GM19468 (cell line): ENCODE data around the gene ZNF385B.
"Not testable (repeated sequence)": the region's sequence is repeated elsewhere in the genome, so short reads cannot be mapped to it uniquely, and the experiment has no call there.

Experiments
- ATAC-seq: cut with Tn5 transposase; IDR thresholded peaks from one replicate; pipeline ENCODE4 v1.9.1; 2021; ENCODE audit warnings: mild to moderate bottlenecking, moderate library complexity, moderate number of reproducible peaks; ENCODE audit not compliant: unreplicated experiment; ENCODE audit errors: extremely low read depth

Gene ZNF385B

GRCh38 chr2:179646862-179647587 lies 214.4 kb downstream of the ZNF385B start:
- no peak for ATAC-seq

- no peak for ATAC-seq
Observed at GRCh38 chr2:179646173-179646769, 215.1 kb downstream of the ZNF385B start.

GRCh38 chr2:179645047-179645446 lies 216.4 kb downstream of the ZNF385B start:
- no peak for ATAC-seq

- ATAC-seq: no peak
Observed at GRCh38 chr2:179642462-179642861, 218.9 kb downstream of the ZNF385B start.

DNA sequence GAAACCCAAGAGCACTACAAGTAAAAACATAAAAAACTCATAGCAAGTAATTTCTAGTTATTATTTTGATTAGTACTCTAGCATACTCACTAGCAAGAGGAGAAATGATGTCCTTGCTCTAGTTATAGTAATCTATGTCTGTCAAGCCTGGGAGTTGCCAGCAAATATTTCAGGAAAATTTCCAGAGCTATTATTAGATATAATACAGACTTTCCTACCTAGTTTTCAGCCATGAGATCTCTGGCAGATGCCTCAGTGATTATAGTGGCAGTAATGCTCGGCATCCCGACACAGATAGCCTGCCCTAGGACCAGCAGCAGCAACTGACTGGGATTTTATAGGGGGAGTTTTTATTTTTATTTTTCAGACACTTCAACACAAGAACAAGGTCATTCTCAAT lies 224.4 kb downstream of the ZNF385B start:
- ATAC-seq: no peak

DNA sequence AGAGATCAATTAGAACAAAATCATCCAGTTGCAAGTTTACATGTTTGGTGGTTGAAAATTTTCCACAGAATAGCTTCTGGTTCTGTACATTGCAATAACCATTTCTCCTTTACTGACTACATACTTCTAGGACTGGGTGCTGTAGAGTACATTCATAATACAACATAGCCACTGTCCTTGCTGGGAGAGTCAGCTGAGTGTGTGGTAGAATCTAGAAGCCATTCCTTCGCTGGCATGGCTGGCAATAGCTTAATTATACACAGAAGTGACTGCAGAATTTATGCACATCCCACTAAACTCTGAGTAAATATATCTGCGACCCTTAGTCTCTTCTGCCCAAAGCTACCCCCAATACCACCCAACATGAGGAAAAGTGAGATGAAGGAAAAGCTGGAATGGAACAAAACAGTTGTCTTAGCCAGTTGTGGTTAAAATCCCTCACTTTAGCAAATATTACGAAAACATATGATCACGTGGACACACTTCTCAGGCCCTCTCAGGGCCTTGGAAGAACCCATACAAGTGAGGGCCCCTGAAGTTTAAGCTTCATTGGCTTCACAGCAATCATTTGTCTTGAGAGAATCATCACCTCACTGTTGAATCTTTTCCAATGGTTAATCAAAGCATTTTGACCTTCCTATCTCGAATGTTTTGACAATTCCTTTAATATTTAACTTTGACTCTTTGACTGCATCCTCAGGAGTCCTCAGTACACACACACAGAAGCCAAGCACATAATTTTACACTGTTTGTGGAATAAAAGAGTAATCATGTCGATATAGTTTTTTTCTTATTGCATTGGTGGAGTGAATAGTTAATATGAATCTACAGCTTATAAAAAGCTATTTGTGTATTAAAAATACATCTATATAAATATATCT lies 225.1 kb downstream of the ZNF385B start:
- ATAC-seq: no peak

- ATAC-seq: not testable (repeated sequence)
Observed at GRCh38 chr2:179631769-179632385, 229.5 kb downstream of the ZNF385B start.

- ATAC-seq: not testable (repeated sequence)
Observed at GRCh38 chr2:179629776-179630175, 231.6 kb downstream of the ZNF385B start.

DNA sequence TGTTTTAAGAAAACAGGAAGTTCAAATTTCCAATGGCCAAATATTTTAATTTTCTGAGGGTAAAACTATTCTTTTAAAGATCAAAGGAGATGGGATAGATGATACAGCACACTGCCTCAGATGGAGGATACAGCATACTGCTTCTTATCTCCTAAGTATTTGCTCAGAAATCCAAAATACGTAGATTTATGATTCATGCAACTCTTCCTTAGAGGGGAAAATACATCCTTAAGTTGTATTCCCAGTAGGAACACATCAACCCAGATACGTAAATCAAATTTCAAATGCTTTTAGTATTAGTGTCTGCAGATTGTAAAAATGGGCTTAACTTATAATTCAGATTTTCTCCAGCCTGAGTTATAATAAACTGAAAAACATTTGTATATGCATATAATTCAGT lies 235.2 kb downstream of the ZNF385B start:
- no peak for ATAC-seq

DNA sequence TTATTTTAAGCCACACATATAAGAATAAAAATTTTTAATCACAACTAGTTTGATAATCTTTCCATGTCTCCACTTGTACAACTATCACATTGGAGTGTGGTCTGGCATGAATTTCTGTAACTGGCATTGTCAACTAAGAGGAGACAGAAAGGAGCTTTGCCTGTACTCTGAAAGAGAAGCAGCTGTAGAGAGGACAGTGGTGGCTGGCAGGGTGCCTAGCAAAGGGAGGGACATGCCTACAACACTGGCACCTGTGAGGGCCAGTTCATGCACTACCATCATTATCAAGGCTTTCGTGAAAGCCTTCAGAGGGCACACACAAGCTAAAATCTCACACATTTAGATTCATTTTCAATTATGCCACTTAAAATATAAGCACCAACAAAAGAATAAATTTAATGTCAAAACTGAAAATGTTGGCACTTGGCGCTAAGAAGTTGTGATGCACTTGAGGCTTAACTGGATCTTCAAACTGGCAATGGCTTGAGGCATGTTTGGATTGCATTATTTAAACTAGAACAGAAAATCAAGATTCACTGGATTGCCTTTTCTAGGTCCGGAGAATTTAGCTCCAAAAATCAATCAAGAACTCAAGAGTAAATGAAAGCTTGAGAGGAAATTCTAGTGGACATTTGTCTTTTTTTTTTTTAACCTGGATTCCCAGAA lies 238.6 kb downstream of the ZNF385B start:
- ATAC-seq: no peak

- ATAC-seq: no peak
Observed at GRCh38 chr2:179622112-179622511, 239.3 kb downstream of the ZNF385B start.

DNA sequence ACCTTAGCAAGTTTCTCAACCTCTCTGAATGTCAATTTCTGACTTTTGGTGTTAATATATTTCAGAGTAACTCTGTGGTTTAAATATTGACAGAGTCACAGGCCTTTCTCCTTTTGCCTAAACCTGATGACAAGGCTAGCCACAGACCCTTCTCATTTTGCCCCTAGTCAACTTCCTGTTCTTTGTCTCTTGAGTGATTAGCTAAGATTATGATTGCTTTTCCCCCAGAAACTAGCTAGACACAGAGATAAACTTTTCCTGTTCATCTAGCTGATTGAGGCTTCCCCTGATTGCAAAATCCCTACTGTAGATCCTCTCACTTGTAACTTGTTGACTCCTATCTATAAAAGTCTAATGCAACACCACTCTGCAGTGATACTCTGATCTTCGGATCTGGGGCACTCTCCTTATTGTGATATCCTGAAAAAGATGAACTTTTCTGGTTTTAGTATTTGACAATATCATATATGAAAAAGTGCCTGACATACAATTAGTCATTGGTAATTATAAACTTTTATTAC lies 241.4 kb downstream of the ZNF385B start:
- ATAC-seq: no peak

DNA sequence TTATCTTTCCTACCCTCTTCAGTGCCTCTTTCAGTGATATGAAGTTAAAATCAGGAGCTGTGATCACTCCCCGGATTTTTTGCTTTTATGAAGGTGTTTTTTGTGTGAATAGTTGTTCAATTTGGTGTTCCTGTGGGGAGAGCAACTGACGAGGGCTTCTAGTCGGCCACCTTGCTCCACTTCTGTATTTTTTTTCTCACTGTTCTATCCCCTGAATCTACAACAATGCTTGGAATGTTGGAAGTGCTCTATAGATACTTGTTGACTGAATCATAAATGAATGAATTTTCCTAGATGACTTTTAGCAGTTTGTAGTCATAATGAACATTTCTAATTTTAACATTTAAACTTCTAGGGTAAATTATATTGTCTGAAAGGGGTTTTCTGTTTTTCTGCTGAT lies 247.3 kb downstream of the ZNF385B start:
- ATAC-seq: no peak

GRCh38 chr2:179613701-179614100 lies 247.7 kb downstream of the ZNF385B start:
- ATAC-seq: no peak

DNA sequence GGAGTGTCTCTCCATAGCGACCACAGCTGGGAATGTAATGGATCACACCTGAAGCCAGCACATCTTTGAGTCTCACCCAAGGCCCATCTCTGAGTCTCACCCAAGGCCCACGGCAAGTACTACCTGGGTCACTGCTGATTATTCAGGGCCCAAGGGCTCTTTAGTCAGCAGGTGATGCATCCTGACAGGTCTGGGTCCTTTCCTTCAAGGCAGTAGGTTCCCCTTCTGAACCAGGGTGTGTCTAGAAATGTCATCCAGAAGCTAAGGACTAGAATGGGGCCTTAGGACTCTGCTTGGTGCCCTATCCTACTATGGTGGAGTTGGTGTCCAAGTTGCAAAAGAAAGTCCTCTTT lies 248.1 kb downstream of the ZNF385B start:
- ATAC-seq: no peak

DNA sequence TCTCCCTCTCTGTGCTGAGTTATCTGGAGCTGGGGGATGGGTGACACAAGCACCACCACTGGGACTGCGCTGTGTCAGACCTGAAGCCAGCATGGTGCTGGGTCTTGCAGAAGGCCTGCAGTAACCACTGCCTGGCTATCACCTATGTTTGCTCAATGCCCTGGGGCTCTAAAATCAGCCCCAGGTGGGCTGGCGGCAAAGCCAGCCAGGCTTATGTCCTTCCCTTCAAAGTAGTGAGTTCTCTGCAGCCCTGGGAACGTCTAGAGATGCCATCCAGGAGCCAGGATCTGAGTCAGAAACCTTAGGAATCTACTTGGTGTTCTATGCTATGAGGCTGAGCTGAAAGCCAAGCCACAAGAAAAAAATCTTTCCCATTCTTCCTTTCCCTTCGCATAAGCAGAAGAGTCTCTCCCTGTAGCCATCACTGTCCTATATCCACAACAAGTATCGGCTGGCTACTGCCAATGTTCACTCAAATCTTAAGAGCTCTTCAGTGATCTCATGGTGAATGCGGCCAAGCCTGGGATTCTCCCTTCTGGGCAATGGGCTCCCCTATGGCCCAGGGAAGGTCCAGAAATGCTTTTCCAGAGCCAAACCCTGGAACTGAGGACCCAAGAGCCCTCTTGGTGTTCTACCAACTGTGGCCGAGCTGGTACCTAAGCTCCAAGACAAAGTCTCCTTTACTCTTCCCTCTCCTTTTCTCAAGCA lies 248.7 kb downstream of the ZNF385B start:
- ATAC-seq: no peak

DNA sequence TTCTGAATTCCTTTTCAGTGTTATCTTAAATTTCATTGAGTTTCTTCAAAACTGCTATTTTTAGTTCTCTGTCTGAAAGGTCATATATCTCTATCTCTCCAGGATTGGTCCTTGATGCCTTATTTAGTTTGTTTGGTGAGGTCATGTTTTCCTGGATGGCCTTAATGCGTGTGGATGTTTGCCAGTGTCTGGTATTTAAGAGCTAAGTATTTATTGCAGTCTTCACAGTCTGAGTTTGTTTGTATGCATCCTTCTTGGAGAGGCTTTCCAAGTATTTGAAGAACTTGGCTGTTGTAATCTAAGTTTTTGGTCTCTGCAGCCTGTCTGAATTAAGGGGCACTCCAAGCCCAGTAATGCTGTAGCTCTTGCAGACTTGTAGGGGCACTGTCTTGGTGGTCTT lies 249.3 kb downstream of the ZNF385B start:
- no peak for ATAC-seq

- ATAC-seq: no peak
Observed at GRCh38 chr2:179606141-179606540, 255.3 kb downstream of the ZNF385B start.

DNA sequence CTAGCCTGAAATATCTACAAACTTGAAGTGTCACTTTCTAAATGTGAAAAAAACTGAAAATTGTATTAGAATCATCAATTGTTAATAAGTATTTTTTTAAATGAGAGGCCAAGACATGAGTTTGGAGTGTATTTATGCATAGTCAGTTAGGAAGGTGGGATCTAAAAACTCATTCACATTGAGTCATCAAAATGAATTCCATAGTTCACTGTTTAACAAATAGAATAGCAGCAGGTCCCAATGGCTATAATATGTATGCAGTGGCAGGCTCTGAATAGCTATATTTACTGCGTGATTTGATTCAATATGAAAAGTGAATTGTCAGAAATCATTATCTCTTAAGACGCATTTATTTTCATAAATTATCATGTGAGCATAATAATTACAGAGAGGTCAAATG lies 256.1 kb downstream of the ZNF385B start:
- no peak for ATAC-seq
